ENCODE results near the gene HSH2D. TPM values are rescaled to one million over a fixed set of nuclear protein-coding genes. Genes with fewer than 3 reads are reported as not detected.

The HSH2D gene
- total RNA-seq, 1 donor from 2014 or later, result not detected

DNA sequence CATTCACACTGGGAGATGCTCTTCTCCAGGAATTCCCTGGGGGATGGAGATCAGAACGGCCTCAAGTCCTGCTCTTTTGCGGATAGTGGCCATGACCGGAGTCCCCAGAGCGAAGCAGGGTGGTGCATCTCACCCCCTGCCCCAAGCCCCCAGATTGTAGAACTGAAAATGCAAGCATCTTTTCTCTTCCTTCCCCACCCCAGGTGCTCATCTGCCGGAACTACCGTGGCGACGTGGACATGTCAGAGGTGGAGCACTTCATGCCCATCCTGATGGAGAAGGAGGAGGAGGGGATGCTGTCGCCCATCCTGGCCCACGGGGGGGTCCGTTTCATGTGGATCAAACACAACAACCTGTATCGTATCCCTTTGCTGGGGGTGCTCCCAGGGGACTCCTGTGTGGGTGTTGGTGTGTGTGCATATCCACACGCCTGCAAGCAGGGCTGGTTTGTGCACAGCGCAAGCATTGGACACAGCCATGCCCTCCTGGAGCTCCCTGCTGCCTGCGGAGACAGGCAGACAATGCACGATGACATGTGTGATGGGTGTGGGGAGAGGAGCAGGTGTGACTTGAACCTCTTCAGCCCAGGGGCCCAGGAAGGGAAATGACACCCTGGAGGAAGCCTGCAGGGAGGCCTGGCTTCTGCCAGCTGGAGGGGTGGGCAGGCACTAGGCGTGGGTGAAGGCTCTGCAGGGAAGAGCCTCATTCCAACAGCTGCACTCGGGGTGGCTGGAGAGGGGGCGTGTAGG lies 59.9 kb downstream of the HSH2D start:
- H3K9me3 ChIP-seq (ENCODE audit: insufficient read depth, low read depth, low read length), result no peaks in the 10 kb centered on the region
- peaks cover 22% of the 10 kb centered on the region for H3K36me3 Mint-ChIP-seq (ENCODE audit: low read depth, unreplicated experiment)
- no peak overlapping the region for H3K27ac Mint-ChIP-seq (ENCODE audit: unreplicated experiment)
- H2AFZ ChIP-seq (ENCODE audit: low read depth, low read length), result no peak overlapping the region
- H3K9me3 Mint-ChIP-seq (ENCODE audit: unreplicated experiment), result no peaks in the 10 kb centered on the region
- H3K36me3 ChIP-seq (ENCODE audit: insufficient read depth, low read length), result peaks cover 19% of the 10 kb centered on the region
- DNase-seq (ENCODE audit: low read depth), result no peak
- no peak overlapping the region for H3K27ac ChIP-seq (ENCODE audit: low read depth, low read length)
- no peak overlapping the region for H3K4me3 ChIP-seq (ENCODE audit: insufficient read depth, low read depth, low read length)
- H3K4me1 ChIP-seq (ENCODE audit: insufficient read depth, low read length), result peaks cover 8% of the 10 kb centered on the region
- TF ChIP-seq EZH2 (IDR thresholded peaks at IDR 0.05; ENCODE audit: insufficient read depth, low read length), result no peak
- TF ChIP-seq CTCF (IDR thresholded peaks at IDR 0.05; ENCODE audit: insufficient read depth, low read depth, low read length), result no peak
- peaks cover 16% of the 10 kb centered on the region for H3K4me1 Mint-ChIP-seq (ENCODE audit: low read depth, unreplicated experiment)
- H3K4me3 Mint-ChIP-seq (ENCODE audit: unreplicated experiment), result no peak overlapping the region
- H3K79me2 ChIP-seq (ENCODE audit: insufficient read depth, low read length), result peaks cover 57% of the 10 kb centered on the region
- FAIRE-seq, result no peak
- H4K20me1 ChIP-seq (ENCODE audit: insufficient read depth, low read length), result peaks cover 74% of the 10 kb centered on the region
- H3K4me2 ChIP-seq (ENCODE audit: low read length), result no peak overlapping the region
- no peak overlapping the region for H3K9ac ChIP-seq (ENCODE audit: low read length)
- no peaks in the 10 kb centered on the region for H3K27me3 ChIP-seq (ENCODE audit: insufficient read depth, low read length)
- H3K27me3 Mint-ChIP-seq (ENCODE audit: low read depth, unreplicated experiment), result no peaks in the 10 kb centered on the region

- peaks cover 51% of the 10 kb centered on the region for H3K79me2 ChIP-seq (ENCODE audit: insufficient read depth, low read length)
- Mint-ChIP-seq H3K27me3 (ENCODE audit: low read depth, unreplicated experiment) (no peaks in the 10 kb centered on the region), H3K9me3 (ENCODE audit: unreplicated experiment) (no peaks in the 10 kb centered on the region), H3K4me3 (ENCODE audit: unreplicated experiment) (no peak overlapping the region), H3K27ac (ENCODE audit: unreplicated experiment) (no peak overlapping the region), H3K4me1 (ENCODE audit: low read depth, unreplicated experiment) (peaks cover 14% of the 10 kb centered on the region), H3K36me3 (ENCODE audit: low read depth, unreplicated experiment) (peaks cover 22% of the 10 kb centered on the region)
- H4K20me1 ChIP-seq (ENCODE audit: insufficient read depth, low read length), result peaks cover 71% of the 10 kb centered on the region
- no peaks in the 10 kb centered on the region for H3K9me3 ChIP-seq (ENCODE audit: insufficient read depth, low read depth, low read length)
- no peak for DNase-seq (ENCODE audit: low read depth)
- H3K27me3 ChIP-seq (ENCODE audit: insufficient read depth, low read length), result no peaks in the 10 kb centered on the region
- no peak overlapping the region for H3K4me3 ChIP-seq (ENCODE audit: insufficient read depth, low read depth, low read length)
- peaks cover 3% of the 10 kb centered on the region for H3K4me1 ChIP-seq (ENCODE audit: insufficient read depth, low read length)
- no peak overlapping the region for H3K27ac ChIP-seq (ENCODE audit: low read depth, low read length)
- no peak overlapping the region for H2AFZ ChIP-seq (ENCODE audit: low read depth, low read length)
- no peak overlapping the region for H3K9ac ChIP-seq (ENCODE audit: low read length)
- no peak for TF ChIP-seq CTCF (IDR thresholded peaks at IDR 0.05; ENCODE audit: insufficient read depth, low read depth, low read length)
- no peak for TF ChIP-seq EZH2 (IDR thresholded peaks at IDR 0.05; ENCODE audit: insufficient read depth, low read length)
- no peak for FAIRE-seq
- H3K4me2 ChIP-seq (ENCODE audit: low read length), result no peak overlapping the region
- peaks cover 24% of the 10 kb centered on the region for H3K36me3 ChIP-seq (ENCODE audit: insufficient read depth, low read length)
Observed at GRCh38 chr19:16204005-16204294, 60.5 kb downstream of the HSH2D start.

All from astrocyte (in vitro differentiated cells and primary cell).